Measurements from ENCODE around the gene PDCD11. TPM values are rescaled to one million over a fixed set of nuclear protein-coding genes. Genes with fewer than 3 reads are reported as not detected.

The PDCD11 gene, protein sequence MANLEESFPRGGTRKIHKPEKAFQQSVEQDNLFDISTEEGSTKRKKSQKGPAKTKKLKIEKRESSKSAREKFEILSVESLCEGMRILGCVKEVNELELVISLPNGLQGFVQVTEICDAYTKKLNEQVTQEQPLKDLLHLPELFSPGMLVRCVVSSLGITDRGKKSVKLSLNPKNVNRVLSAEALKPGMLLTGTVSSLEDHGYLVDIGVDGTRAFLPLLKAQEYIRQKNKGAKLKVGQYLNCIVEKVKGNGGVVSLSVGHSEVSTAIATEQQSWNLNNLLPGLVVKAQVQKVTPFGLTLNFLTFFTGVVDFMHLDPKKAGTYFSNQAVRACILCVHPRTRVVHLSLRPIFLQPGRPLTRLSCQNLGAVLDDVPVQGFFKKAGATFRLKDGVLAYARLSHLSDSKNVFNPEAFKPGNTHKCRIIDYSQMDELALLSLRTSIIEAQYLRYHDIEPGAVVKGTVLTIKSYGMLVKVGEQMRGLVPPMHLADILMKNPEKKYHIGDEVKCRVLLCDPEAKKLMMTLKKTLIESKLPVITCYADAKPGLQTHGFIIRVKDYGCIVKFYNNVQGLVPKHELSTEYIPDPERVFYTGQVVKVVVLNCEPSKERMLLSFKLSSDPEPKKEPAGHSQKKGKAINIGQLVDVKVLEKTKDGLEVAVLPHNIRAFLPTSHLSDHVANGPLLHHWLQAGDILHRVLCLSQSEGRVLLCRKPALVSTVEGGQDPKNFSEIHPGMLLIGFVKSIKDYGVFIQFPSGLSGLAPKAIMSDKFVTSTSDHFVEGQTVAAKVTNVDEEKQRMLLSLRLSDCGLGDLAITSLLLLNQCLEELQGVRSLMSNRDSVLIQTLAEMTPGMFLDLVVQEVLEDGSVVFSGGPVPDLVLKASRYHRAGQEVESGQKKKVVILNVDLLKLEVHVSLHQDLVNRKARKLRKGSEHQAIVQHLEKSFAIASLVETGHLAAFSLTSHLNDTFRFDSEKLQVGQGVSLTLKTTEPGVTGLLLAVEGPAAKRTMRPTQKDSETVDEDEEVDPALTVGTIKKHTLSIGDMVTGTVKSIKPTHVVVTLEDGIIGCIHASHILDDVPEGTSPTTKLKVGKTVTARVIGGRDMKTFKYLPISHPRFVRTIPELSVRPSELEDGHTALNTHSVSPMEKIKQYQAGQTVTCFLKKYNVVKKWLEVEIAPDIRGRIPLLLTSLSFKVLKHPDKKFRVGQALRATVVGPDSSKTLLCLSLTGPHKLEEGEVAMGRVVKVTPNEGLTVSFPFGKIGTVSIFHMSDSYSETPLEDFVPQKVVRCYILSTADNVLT (N-terminal part only)
- 10 to 100 TPM; 12.0 to 17.4 (median 15.0) TPM for total RNA-seq

GRCh38 chr10:103396067-103396788 is at the start of gene PDCD11, which contains the start of gene ATP5MK:
Gene PDCD11, plus strand, starts transcription at chr10:103396626. Its CDS starts 1,801 bp downstream, at chr10:103398427.
Gene ATP5MK, minus strand, starts transcription at chr10:103396475. Its CDS starts 4,018 bp downstream, at chr10:103392457.
- Histone ChIP-seq H3K36me3 (peaks cover 36 to 59% (median 40%) of the 10 kb centered on the region in 4 donors), H3K9me3 (no peaks in the 10 kb centered on the region), H3K27me3 (no peaks in the 10 kb centered on the region), H3K4me1 (peaks cover 34 to 48% (median 43%) of the 10 kb centered on the region in 4 donors), H3K27ac (replicated peaks in 1 of 4) (peak within 1 kb of the TSS; percentile 88 to 96 (median 92)), H3K4me3 (peak within 1 kb of the TSS; percentile 85 to 99 (median 93))
- peak; percentile 100 for DNase-seq (ENCODE audit: extremely low spot score)
- WGBS: 2% methylated on average over 33 of the region's 56 CpGs
- intact Hi-C loops (cut with DNase I): loop anchor here (5.0 kb wide), 1 partner anchor 34 kb away; no protein-coding TSS in a partner anchor
- TF ChIP-seq, protein P1, sequence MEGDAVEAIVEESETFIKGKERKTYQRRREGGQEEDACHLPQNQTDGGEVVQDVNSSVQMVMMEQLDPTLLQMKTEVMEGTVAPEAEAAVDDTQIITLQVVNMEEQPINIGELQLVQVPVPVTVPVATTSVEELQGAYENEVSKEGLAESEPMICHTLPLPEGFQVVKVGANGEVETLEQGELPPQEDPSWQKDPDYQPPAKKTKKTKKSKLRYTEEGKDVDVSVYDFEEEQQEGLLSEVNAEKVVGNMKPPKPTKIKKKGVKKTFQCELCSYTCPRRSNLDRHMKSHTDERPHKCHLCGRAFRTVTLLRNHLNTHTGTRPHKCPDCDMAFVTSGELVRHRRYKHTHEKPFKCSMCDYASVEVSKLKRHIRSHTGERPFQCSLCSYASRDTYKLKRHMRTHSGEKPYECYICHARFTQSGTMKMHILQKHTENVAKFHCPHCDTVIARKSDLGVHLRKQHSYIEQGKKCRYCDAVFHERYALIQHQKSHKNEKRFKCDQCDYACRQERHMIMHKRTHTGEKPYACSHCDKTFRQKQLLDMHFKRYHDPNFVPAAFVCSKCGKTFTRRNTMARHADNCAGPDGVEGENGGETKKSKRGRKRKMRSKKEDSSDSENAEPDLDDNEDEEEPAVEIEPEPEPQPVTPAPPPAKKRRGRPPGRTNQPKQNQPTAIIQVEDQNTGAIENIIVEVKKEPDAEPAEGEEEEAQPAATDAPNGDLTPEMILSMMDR (IDR thresholded peaks at IDR 0.05): peak in 1 of 3 experiments; percentile 3
- no peak for TF ChIP-seq EP300 (IDR thresholded peaks at IDR 0.05)
- TF ChIP-seq POLR2AphosphoS5 (IDR thresholded peaks at IDR 0.05): peak; percentile 86 to 92
- peak; percentile 7 for TF ChIP-seq POLR2A (IDR thresholded peaks at IDR 0.05; ENCODE audit: low read depth)

DNA sequence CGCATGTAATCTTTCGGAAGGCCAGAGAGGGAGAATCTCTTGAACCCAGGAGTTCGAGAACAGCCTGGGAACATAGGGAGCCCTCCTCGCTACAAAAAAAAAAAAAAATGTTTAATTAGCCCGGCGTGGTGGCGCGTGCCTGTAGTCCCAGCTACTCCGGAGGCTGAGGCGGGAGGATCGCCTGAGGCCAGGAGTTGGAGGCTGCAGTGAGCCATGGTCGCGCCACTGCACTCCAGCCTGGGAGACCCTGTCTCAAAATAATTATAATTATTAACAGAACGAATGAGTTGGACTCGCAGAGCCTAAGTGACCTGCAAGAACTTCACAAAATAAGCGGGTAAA is 46.3 kb upstream of the PDCD11 start:
- Histone ChIP-seq H3K27me3 (no peaks in the 10 kb centered on the region), H3K27ac (replicated peaks in 1 of 4) (peak overlapping the region; percentile 84 to 91 (median 88)), H3K4me1 (peaks cover 12 to 26% (median 21%) of the 10 kb centered on the region in 4 donors), H3K9me3 (no peaks in the 10 kb centered on the region), H3K36me3 (peaks cover 24 to 38% (median 36%) of the 10 kb centered on the region in 4 donors), H3K4me3 (peak overlapping the region; percentile 82 to 94 (median 84))
- no peak for DNase-seq (ENCODE audit: extremely low spot score)
- intact Hi-C loops (cut with DNase I): no loop called here
- 49% methylated on average over 16 of the region's 16 CpGs for WGBS
- TF ChIP-seq, protein P1 (IDR thresholded peaks at IDR 0.05): no peak
- no peak for TF ChIP-seq EP300 (IDR thresholded peaks at IDR 0.05)
- TF ChIP-seq POLR2AphosphoS5 (IDR thresholded peaks at IDR 0.05): no peak
- TF ChIP-seq POLR2A (IDR thresholded peaks at IDR 0.05; ENCODE audit: low read depth): no peak

GRCh38 chr10:103350517-103351260 is 45.7 kb upstream of the PDCD11 start, which contains the start of gene PCGF6:
Gene PCGF6, minus strand, starts transcription at chr10:103351140. Its CDS starts 74 bp downstream, at chr10:103351066.
- H3K4me1 ChIP-seq: peaks cover 12 to 26% (median 21%) of the 10 kb centered on the region in 4 donors
- H3K4me3 ChIP-seq: peak within 1 kb of the TSS; percentile 82 to 94 (median 84)
- peak within 1 kb of the TSS; percentile 84 to 91 (median 88) for H3K27ac ChIP-seq (replicated peaks in 1 of 4)
- TF ChIP-seq POLR2AphosphoS5 (IDR thresholded peaks at IDR 0.05) (peak; percentile 34 to 75), POLR2A (IDR thresholded peaks at IDR 0.05; ENCODE audit: low read depth) (no peak), EP300 (IDR thresholded peaks at IDR 0.05) (no peak)
- TF ChIP-seq, protein P1 (IDR thresholded peaks at IDR 0.05): peak in 1 of 3 experiments; percentile 12
- no peaks in the 10 kb centered on the region for H3K27me3 ChIP-seq
- H3K9me3 ChIP-seq: no peaks in the 10 kb centered on the region
- 0% methylated on average over 44 of the region's 82 CpGs for WGBS
- no peak for DNase-seq (ENCODE audit: extremely low spot score)
- intact Hi-C loops (cut with DNase I): no loop called here
- H3K36me3 ChIP-seq: peaks cover 19 to 33% (median 31%) of the 10 kb centered on the region in 4 donors

Measured in esophagus muscularis mucosa (tissue), 4 donors.